ENCODE results near the gene DYNC1I1. TPM values are rescaled to one million over a fixed set of nuclear protein-coding genes. Genes with fewer than 3 reads are reported as not detected.

Gene DYNC1I1
- total RNA-seq, 1 experiment from 2014 or later = 3.6 TPM

GRCh38 chr7:95755277-95755934 is 16.9 kb upstream of the DYNC1I1 start:
- intact Hi-C loops (cut with micrococcal nuclease; ENCODE audit: unreplicated experiment) = no loop called here
- H3K27ac ChIP-seq (ENCODE audit: low read depth, low read length, poor library complexity, severe bottlenecking) = no peak overlapping the region
- POLR2A ChIA-PET (ENCODE audit: low non-redundant PET) = no interaction called here
- peaks cover 10% of the 10 kb centered on the region for H3K27me3 ChIP-seq (replicated peaks; ENCODE audit: insufficient read depth, low read depth, low read length, poor library complexity)
- H3K9me3 ChIP-seq (ENCODE audit: low read depth, low read length, poor library complexity, severe bottlenecking) = no peaks in the 10 kb centered on the region
- no peak for DNase-seq (ENCODE audit: low spot score)
- no peaks in the 10 kb centered on the region for H3K36me3 ChIP-seq (ENCODE audit: insufficient read depth, low read length, poor library complexity, severe bottlenecking)
- BruUV-seq (replicated peaks) = no TSS peak
- no peak overlapping the region for H3K4me3 ChIP-seq (ENCODE audit: low read depth, low read length, poor library complexity, severe bottlenecking)
- TF ChIP-seq EZH2 (IDR thresholded peaks at IDR 0.05; ENCODE audit: borderline replicate concordance, low read depth, low read length, poor library complexity, severe bottlenecking) (no peak), CTCF (conservative IDR thresholded peaks at IDR 0.05; ENCODE audit: low read depth, low read length) (no peak)
- CTCF ChIA-PET = no interaction called here
- no peaks in the 10 kb centered on the region for H3K4me1 ChIP-seq (ENCODE audit: insufficient read depth, low read length, poor library complexity, severe bottlenecking)

GRCh38 chr7:95758187-95758586 is 14.2 kb upstream of the DYNC1I1 start:
- DNase-seq (ENCODE audit: low spot score) = peak; percentile 74
- Histone ChIP-seq H3K4me1 (ENCODE audit: insufficient read depth, low read length, poor library complexity, severe bottlenecking) (no peaks in the 10 kb centered on the region), H3K9me3 (ENCODE audit: low read depth, low read length, poor library complexity, severe bottlenecking) (no peaks in the 10 kb centered on the region), H3K27me3 (replicated peaks; ENCODE audit: insufficient read depth, low read depth, low read length, poor library complexity) (peaks cover 14% of the 10 kb centered on the region), H3K27ac (ENCODE audit: low read depth, low read length, poor library complexity, severe bottlenecking) (no peak overlapping the region), H3K4me3 (ENCODE audit: low read depth, low read length, poor library complexity, severe bottlenecking) (no peak overlapping the region), H3K36me3 (ENCODE audit: insufficient read depth, low read length, poor library complexity, severe bottlenecking) (no peaks in the 10 kb centered on the region)
- BruUV-seq (replicated peaks) = no TSS peak
- ChIA-PET POLR2A (ENCODE audit: low non-redundant PET) (no interaction called here), CTCF (no interaction called here)
- TF ChIP-seq CTCF (conservative IDR thresholded peaks at IDR 0.05; ENCODE audit: low read depth, low read length) = no peak
- intact Hi-C loops (cut with micrococcal nuclease; ENCODE audit: unreplicated experiment) = no loop called here

- no peak overlapping the region for H3K4me3 ChIP-seq (ENCODE audit: low read depth, low read length, poor library complexity, severe bottlenecking)
- no peaks in the 10 kb centered on the region for H3K9me3 ChIP-seq (ENCODE audit: low read depth, low read length, poor library complexity, severe bottlenecking)
- CTCF ChIA-PET = no interaction called here
- POLR2A ChIA-PET (ENCODE audit: low non-redundant PET) = no interaction called here
- TF ChIP-seq EZH2 (IDR thresholded peaks at IDR 0.05; ENCODE audit: borderline replicate concordance, low read depth, low read length, poor library complexity, severe bottlenecking) (no peak), CTCF (conservative IDR thresholded peaks at IDR 0.05; ENCODE audit: low read depth, low read length) (no peak)
- H3K27me3 ChIP-seq (replicated peaks; ENCODE audit: insufficient read depth, low read depth, low read length, poor library complexity) = peaks cover 3% of the 10 kb centered on the region
- intact Hi-C loops (cut with micrococcal nuclease; ENCODE audit: unreplicated experiment) = no loop called here
- no peak for DNase-seq (ENCODE audit: low spot score)
- BruUV-seq (replicated peaks) = no TSS peak
- no peak overlapping the region for H3K27ac ChIP-seq (ENCODE audit: low read depth, low read length, poor library complexity, severe bottlenecking)
- no peaks in the 10 kb centered on the region for H3K4me1 ChIP-seq (ENCODE audit: insufficient read depth, low read length, poor library complexity, severe bottlenecking)
- no peaks in the 10 kb centered on the region for H3K36me3 ChIP-seq (ENCODE audit: insufficient read depth, low read length, poor library complexity, severe bottlenecking)
These were observed 6.3 kb upstream of the DYNC1I1 start for GRCh38 chr7:95766086-95766485.

All from A673 (cell line).